Colonic mucosa (tissue), 4 donors: Measurements from ENCODE around the gene TNFAIP3. TPM values are rescaled to one million over a fixed set of nuclear protein-coding genes. Genes with fewer than 3 reads are reported as not detected.

ENCODE experiments used
- DNase-seq: peaks from one replicate; pipeline ENCODE4 v3.0.0-alpha.2; 2020
- H3K27ac ChIP-seq: fragments of 200-600 bp; one replicate; pipeline ENCODE4 v1.8.0; 2021
- H3K27me3 ChIP-seq: fragments of 200-600 bp; one replicate; pipeline ENCODE4 v1.8.0; 2021
- H3K36me3 ChIP-seq: fragments of 200-600 bp; one replicate; pipeline ENCODE4 v1.8.0; 2021
- H3K4me1 ChIP-seq: fragments of 200-600 bp; one replicate; pipeline ENCODE4 v1.8.0; 2021; ENCODE audit warnings: mild to moderate bottlenecking
- H3K4me3 ChIP-seq: fragments of 200-600 bp; one replicate; pipeline ENCODE4 v1.8.0; 2021
- H3K9ac ChIP-seq, 2 donors: one replicate each; pipeline ENCODE4 v1.7.0; 2013; ENCODE audit warnings: control low read depth in 2 of 2, low read depth in 2 of 2, low read length in 2 of 2
- H3K9me3 ChIP-seq: fragments of 200-600 bp; one replicate; pipeline ENCODE4 v1.8.0; 2021
- CTCF ChIP-seq: fragments of 200-600 bp; IDR thresholded peaks from one replicate; pipeline ENCODE4 v1.8.0; 2022; ENCODE audit warnings: antibody characterized with exemption, mild to moderate bottlenecking
- intact Hi-C: fragments of 100-400 bp; cut with DNase I; formaldehyde crosslinking; loops from one replicate; pipeline ENCODE4 v1.14.1; 2022
- total RNA-seq, 2 donors: library from RNA; stranded (reverse); fragmentation: NEBNext Ultra II Directional in 1 of 2; extraction: Animal tissue kit (Norgen Biotek cat#: 25700) in 1 of 2; gene quantifications; one replicate each; pipeline ENCODE4 v1.2.1, GENCODE V29; 2021
- donor health status: healthy.
- donor health status: DM: no; HTN: no; CAD: no.
- donor health status: DM: no; HTN: no; CAD: no.

Gene TNFAIP3
- total RNA-seq, 2 donors from 2014 or later, result 18.1 to 46.3 TPM

GRCh38 chr6:137877113-137877512, 10.1 kb downstream of the TNFAIP3 start:
- no peak overlapping the region for H3K4me3 ChIP-seq
- intact Hi-C loops, result no loop called here
- peaks cover 55% of the 10 kb centered on the region for H3K36me3 ChIP-seq
- no peak overlapping the region for H3K9ac ChIP-seq
- no peaks in the 10 kb centered on the region for H3K27me3 ChIP-seq
- peaks cover 4% of the 10 kb centered on the region for H3K4me1 ChIP-seq
- TF ChIP-seq CTCF, result no peak
- no peaks in the 10 kb centered on the region for H3K9me3 ChIP-seq
- no peak for DNase-seq
- no peak overlapping the region for H3K27ac ChIP-seq

GRCh38 chr6:137877606-137878005, 10.5 kb downstream of the TNFAIP3 start:
- Histone ChIP-seq H3K4me1 (no peaks in the 10 kb centered on the region), H3K27ac (no peak overlapping the region), H3K36me3 (peaks cover 55% of the 10 kb centered on the region), H3K9me3 (no peaks in the 10 kb centered on the region), H3K9ac (no peak overlapping the region), H3K27me3 (no peaks in the 10 kb centered on the region), H3K4me3 (no peak overlapping the region)
- DNase-seq, result no peak
- no peak for TF ChIP-seq CTCF
- intact Hi-C loops, result no loop called here

GRCh38 chr6:137878029-137878428, 11.0 kb downstream of the TNFAIP3 start:
- no peak for TF ChIP-seq CTCF
- no peak overlapping the region for H3K4me3 ChIP-seq
- H3K9ac ChIP-seq, result no peak overlapping the region
- H3K9me3 ChIP-seq, result no peaks in the 10 kb centered on the region
- H3K27ac ChIP-seq, result no peak overlapping the region
- no peaks in the 10 kb centered on the region for H3K27me3 ChIP-seq
- H3K4me1 ChIP-seq, result no peaks in the 10 kb centered on the region
- no peak for DNase-seq
- intact Hi-C loops, result no loop called here
- peaks cover 55% of the 10 kb centered on the region for H3K36me3 ChIP-seq

- H3K9me3 ChIP-seq, result no peaks in the 10 kb centered on the region
- no peak for DNase-seq
- no peak overlapping the region for H3K9ac ChIP-seq
- H3K27ac ChIP-seq, result no peak overlapping the region
- no peaks in the 10 kb centered on the region for H3K4me1 ChIP-seq
- TF ChIP-seq CTCF, result no peak
- H3K27me3 ChIP-seq, result no peaks in the 10 kb centered on the region
- intact Hi-C loops, result no loop called here
- peaks cover 55% of the 10 kb centered on the region for H3K36me3 ChIP-seq
- no peak overlapping the region for H3K4me3 ChIP-seq
Observed at GRCh38 chr6:137878486-137879285, 11.6 kb downstream of the TNFAIP3 start.

- Histone ChIP-seq H3K4me1 (no peaks in the 10 kb centered on the region), H3K9me3 (no peaks in the 10 kb centered on the region), H3K27ac (no peak overlapping the region), H3K9ac (no peak overlapping the region), H3K36me3 (peaks cover 55% of the 10 kb centered on the region), H3K4me3 (no peak overlapping the region), H3K27me3 (no peaks in the 10 kb centered on the region)
- TF ChIP-seq CTCF, result no peak
- DNase-seq, result no peak
- intact Hi-C loops, result no loop called here
Observed at GRCh38 chr6:137879299-137879698, 12.2 kb downstream of the TNFAIP3 start.
